WTC11 (cell line): Measurements from ENCODE around the gene MOSMO. TPM values are rescaled to one million over a fixed set of nuclear protein-coding genes. Genes with fewer than 3 reads are reported as not detected.

Experiments used
- ATAC-seq: fragments of 200-7000 bp; cut with Tn5 transposase; 2 replicates; pipeline ENCODE4 v1.10.0; 2021; ENCODE audit warnings: mild to moderate bottlenecking, moderate library complexity
- CTCF ChIA-PET: fragments of 300-600 bp; sonication (Branson Sonifier 250); formaldehyde crosslinking; loops from one replicate; lab custom pipeline; 2021; ENCODE audit warnings: antibody characterized with exemption; lab: Charles Lee
- POLR2A ChIA-PET: fragments of 350-600 bp; sonication (Branson Sonifier 250); formaldehyde crosslinking; loops from one replicate; lab custom pipeline; 2021; ENCODE audit warnings: antibody characterized with exemption; lab: Charles Lee
- DNase-seq: peaks from one replicate; pipeline ENCODE4 v3.0.0; 2021; ENCODE audit warnings: low spot score
- H3K27ac Mint-ChIP-seq: 2 replicates; pipeline ENCODE4 v1.8.0; 2021; ENCODE audit warnings: mixed read lengths
- H3K27me3 Mint-ChIP-seq: 2 replicates; pipeline ENCODE4 v1.8.0; 2021; ENCODE audit warnings: low read depth, mild to moderate bottlenecking, moderate library complexity, mixed read lengths
- H3K36me3 Mint-ChIP-seq: 2 replicates; pipeline ENCODE4 v1.8.0; 2021; ENCODE audit warnings: mixed read lengths
- H3K4me1 Mint-ChIP-seq: 2 replicates; pipeline ENCODE4 v1.8.0; 2022; ENCODE audit warnings: mixed read lengths
- H3K4me3 Mint-ChIP-seq: 2 replicates; pipeline ENCODE4 v1.8.0; 2021; ENCODE audit warnings: mild to moderate bottlenecking, moderate library complexity, mixed read lengths
- H3K9me3 Mint-ChIP-seq: 2 replicates; pipeline ENCODE4 v1.8.0; 2021; ENCODE audit warnings: mixed read lengths
- CBFB ChIP-seq: sonication (generic); formaldehyde crosslinking; IDR thresholded peaks from 2 replicates; pipeline ENCODE4 v1.8.1; 2022; ENCODE audit warnings: mild to moderate bottlenecking, low read depth, missing genetic modification reagents
- GABPB1 ChIP-seq: sonication (generic); formaldehyde crosslinking; IDR thresholded peaks from 2 replicates; pipeline ENCODE4 v1.8.1; 2023; ENCODE audit warnings: mild to moderate bottlenecking, missing genetic modification reagents
- NFE2L1 ChIP-seq: sonication (generic); formaldehyde crosslinking; IDR thresholded peaks from 2 replicates; pipeline ENCODE4 v1.8.1; 2023; ENCODE audit warnings: missing genetic modification reagents
- NFYB ChIP-seq: sonication (generic); formaldehyde crosslinking; conservative IDR thresholded peaks from 2 replicates; pipeline ENCODE4 v1.8.0; 2022; ENCODE audit warnings: low read depth, missing genetic modification reagents
- RORB ChIP-seq: fragments of 250-450 bp; sonication (Bioruptor Pico); IDR thresholded peaks from 2 replicates; pipeline ENCODE4 v1.9.0; 2021; ENCODE audit warnings: mild to moderate bottlenecking
- SP1 ChIP-seq: sonication (generic); formaldehyde crosslinking; conservative IDR thresholded peaks from 2 replicates; pipeline ENCODE4 v1.8.1; 2022; ENCODE audit warnings: missing genetic modification reagents
- ZNF232 ChIP-seq: sonication (generic); formaldehyde crosslinking; IDR thresholded peaks from 2 replicates; pipeline ENCODE4 v1.8.0; 2022; ENCODE audit warnings: mild to moderate bottlenecking, missing genetic modification reagents
- total RNA-seq: library from RNA; stranded (reverse); gene quantifications from 3 replicates; pipeline ENCODE4 v1.2.3, GENCODE V29; 2021
- TF ChIP-seq, protein P1 (sequence below): sonication (generic); formaldehyde crosslinking; IDR thresholded peaks from 2 replicates; pipeline ENCODE4 v1.8.1; 2022; ENCODE audit warnings: missing genetic modification reagents, borderline replicate concordance
- TF ChIP-seq, protein P2 (sequence below): sonication (generic); formaldehyde crosslinking; IDR thresholded peaks from 2 replicates; pipeline ENCODE4 v1.8.1; 2023; ENCODE audit warnings: mild to moderate bottlenecking, missing genetic modification reagents, borderline replicate concordance
- TF ChIP-seq, protein P3 (sequence below): fragments of 250-450 bp; sonication (Bioruptor Pico); IDR thresholded peaks from 2 replicates; pipeline ENCODE4 v2.1.2; 2022; ENCODE audit warnings: mild to moderate bottlenecking, moderate library complexity
- TF ChIP-seq, protein P4 (sequence below): sonication (generic); formaldehyde crosslinking; conservative IDR thresholded peaks from 2 replicates; pipeline ENCODE4 v1.8.1; 2023; ENCODE audit warnings: mild to moderate bottlenecking, low read depth, missing genetic modification reagents, moderate library complexity
- TF ChIP-seq, protein P5 (sequence below): sonication (generic); formaldehyde crosslinking; IDR thresholded peaks from 2 replicates; pipeline ENCODE4 v1.8.0; 2022; ENCODE audit warnings: mild to moderate bottlenecking, missing genetic modification reagents
- TF ChIP-seq, protein P6 (sequence below): sonication (generic); formaldehyde crosslinking; IDR thresholded peaks from 2 replicates; pipeline ENCODE4 v1.8.1; 2023; ENCODE audit warnings: mild to moderate bottlenecking, missing genetic modification reagents, moderate library complexity
- TF ChIP-seq, protein P7 (sequence below): sonication (generic); formaldehyde crosslinking; IDR thresholded peaks from 2 replicates; pipeline ENCODE4 v1.8.0; 2022; ENCODE audit warnings: missing genetic modification reagents
- TF ChIP-seq, protein P8 (sequence below): sonication (generic); formaldehyde crosslinking; IDR thresholded peaks from 2 replicates; pipeline ENCODE4 v1.8.0; 2023; ENCODE audit warnings: missing genetic modification reagents, mild to moderate bottlenecking, borderline replicate concordance

The MOSMO gene
- total RNA-seq, 1 experiment from 2014 or later: 10.7 TPM

DNA sequence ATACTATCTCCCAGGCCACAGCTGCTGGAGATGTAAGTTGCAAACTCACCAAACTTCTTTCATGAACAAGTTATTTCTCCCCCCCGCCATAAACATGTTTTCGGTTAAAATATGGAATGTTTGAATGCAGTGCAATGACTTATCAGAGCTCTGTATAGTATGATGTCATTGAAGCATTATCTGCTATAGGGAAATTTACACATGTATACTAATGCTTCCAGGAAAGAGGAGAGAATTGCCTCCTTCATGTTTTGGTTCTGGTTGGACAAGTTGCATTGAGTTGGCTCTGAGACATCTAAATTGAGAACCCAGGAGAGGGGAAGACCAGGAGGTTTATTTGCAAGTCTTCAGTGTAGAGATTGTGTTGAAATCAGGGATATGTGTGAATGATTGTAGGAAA is 34.0 kb upstream of the MOSMO start (continued):
- TF ChIP-seq, protein P1, sequence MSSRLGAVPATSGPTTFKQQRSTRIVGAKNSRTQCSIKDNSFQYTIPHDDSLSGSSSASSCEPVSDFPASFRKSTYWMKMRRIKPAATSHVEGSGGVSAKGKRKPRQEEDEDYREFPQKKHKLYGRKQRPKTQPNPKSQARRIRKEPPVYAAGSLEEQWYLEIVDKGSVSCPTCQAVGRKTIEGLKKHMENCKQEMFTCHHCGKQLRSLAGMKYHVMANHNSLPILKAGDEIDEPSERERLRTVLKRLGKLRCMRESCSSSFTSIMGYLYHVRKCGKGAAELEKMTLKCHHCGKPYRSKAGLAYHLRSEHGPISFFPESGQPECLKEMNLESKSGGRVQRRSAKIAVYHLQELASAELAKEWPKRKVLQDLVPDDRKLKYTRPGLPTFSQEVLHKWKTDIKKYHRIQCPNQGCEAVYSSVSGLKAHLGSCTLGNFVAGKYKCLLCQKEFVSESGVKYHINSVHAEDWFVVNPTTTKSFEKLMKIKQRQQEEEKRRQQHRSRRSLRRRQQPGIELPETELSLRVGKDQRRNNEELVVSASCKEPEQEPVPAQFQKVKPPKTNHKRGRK (CRISPR knock-in tag): no peak
- TF ChIP-seq, protein P2, sequence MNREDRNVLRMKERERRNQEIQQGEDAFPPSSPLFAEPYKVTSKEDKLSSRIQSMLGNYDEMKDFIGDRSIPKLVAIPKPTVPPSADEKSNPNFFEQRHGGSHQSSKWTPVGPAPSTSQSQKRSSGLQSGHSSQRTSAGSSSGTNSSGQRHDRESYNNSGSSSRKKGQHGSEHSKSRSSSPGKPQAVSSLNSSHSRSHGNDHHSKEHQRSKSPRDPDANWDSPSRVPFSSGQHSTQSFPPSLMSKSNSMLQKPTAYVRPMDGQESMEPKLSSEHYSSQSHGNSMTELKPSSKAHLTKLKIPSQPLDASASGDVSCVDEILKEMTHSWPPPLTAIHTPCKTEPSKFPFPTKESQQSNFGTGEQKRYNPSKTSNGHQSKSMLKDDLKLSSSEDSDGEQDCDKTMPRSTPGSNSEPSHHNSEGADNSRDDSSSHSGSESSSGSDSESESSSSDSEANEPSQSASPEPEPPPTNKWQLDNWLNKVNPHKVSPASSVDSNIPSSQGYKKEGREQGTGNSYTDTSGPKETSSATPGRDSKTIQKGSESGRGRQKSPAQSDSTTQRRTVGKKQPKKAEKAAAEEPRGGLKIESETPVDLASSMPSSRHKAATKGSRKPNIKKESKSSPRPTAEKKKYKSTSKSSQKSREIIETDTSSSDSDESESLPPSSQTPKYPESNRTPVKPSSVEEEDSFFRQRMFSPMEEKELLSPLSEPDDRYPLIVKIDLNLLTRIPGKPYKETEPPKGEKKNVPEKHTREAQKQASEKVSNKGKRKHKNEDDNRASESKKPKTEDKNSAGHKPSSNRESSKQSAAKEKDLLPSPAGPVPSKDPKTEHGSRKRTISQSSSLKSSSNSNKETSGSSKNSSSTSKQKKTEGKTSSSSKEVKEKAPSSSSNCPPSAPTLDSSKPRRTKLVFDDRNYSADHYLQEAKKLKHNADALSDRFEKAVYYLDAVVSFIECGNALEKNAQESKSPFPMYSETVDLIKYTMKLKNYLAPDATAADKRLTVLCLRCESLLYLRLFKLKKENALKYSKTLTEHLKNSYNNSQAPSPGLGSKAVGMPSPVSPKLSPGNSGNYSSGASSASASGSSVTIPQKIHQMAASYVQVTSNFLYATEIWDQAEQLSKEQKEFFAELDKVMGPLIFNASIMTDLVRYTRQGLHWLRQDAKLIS (CRISPR knock-in tag): no peak
- no peak for TF ChIP-seq ZNF232 (CRISPR knock-in tag)
- TF ChIP-seq, protein P3, sequence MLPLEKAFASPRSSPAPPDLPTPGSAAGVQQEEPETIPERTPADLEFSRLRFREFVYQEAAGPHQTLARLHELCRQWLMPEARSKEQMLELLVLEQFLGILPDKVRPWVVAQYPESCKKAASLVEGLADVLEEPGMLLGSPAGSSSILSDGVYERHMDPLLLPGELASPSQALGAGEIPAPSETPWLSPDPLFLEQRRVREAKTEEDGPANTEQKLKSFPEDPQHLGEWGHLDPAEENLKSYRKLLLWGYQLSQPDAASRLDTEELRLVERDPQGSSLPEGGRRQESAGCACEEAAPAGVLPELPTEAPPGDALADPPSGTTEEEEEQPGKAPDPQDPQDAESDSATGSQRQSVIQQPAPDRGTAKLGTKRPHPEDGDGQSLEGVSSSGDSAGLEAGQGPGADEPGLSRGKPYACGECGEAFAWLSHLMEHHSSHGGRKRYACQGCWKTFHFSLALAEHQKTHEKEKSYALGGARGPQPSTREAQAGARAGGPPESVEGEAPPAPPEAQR (CRISPR knock-in tag): no peak
- no peak for TF ChIP-seq RORB (CRISPR knock-in tag)
- no peak for TF ChIP-seq CBFB (CRISPR knock-in tag)
- TF ChIP-seq GABPB1 (CRISPR knock-in tag): no peak
- TF ChIP-seq, protein P4, sequence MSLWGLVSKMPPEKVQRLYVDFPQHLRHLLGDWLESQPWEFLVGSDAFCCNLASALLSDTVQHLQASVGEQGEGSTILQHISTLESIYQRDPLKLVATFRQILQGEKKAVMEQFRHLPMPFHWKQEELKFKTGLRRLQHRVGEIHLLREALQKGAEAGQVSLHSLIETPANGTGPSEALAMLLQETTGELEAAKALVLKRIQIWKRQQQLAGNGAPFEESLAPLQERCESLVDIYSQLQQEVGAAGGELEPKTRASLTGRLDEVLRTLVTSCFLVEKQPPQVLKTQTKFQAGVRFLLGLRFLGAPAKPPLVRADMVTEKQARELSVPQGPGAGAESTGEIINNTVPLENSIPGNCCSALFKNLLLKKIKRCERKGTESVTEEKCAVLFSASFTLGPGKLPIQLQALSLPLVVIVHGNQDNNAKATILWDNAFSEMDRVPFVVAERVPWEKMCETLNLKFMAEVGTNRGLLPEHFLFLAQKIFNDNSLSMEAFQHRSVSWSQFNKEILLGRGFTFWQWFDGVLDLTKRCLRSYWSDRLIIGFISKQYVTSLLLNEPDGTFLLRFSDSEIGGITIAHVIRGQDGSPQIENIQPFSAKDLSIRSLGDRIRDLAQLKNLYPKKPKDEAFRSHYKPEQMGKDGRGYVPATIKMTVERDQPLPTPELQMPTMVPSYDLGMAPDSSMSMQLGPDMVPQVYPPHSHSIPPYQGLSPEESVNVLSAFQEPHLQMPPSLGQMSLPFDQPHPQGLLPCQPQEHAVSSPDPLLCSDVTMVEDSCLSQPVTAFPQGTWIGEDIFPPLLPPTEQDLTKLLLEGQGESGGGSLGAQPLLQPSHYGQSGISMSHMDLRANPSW (CRISPR knock-in tag): no peak
- TF ChIP-seq, protein P5, sequence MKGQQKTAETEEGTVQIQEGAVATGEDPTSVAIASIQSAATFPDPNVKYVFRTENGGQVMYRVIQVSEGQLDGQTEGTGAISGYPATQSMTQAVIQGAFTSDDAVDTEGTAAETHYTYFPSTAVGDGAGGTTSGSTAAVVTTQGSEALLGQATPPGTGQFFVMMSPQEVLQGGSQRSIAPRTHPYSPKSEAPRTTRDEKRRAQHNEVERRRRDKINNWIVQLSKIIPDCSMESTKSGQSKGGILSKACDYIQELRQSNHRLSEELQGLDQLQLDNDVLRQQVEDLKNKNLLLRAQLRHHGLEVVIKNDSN (CRISPR knock-in tag): no peak
- TF ChIP-seq NFE2L1 (CRISPR knock-in tag): no peak

DNA sequence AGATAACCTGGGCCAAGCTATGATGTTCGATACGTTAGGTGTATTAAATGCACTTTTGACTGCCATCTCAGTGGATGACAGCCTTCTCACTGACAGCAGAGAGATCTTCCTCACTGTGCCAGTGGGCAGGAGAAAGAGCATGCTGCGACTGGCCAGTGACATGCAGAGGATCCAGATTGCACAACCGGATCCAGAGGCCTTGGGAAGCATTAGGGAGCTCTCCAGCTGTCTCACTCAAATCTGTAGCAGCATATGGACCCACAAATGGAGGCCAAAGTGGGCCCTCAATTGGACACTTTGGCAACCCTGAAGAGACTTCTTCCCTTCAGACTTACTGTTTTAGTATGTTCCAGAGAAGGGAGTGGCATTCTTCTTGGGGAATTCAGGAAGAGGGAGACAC is 27.9 kb upstream of the MOSMO start:
- H3K9me3 Mint-ChIP-seq: no peaks in the 10 kb centered on the region
- CTCF ChIA-PET: no interaction called here
- peaks cover 80% of the 10 kb centered on the region for H3K36me3 Mint-ChIP-seq
- DNase-seq (no peak), ATAC-seq (no peak)
- no peak overlapping the region for H3K27ac Mint-ChIP-seq
- POLR2A ChIA-PET: no interaction called here
- no peak overlapping the region for H3K4me3 Mint-ChIP-seq
- TF ChIP-seq NFYB (CRISPR knock-in tag): no peak
- TF ChIP-seq, protein P6, sequence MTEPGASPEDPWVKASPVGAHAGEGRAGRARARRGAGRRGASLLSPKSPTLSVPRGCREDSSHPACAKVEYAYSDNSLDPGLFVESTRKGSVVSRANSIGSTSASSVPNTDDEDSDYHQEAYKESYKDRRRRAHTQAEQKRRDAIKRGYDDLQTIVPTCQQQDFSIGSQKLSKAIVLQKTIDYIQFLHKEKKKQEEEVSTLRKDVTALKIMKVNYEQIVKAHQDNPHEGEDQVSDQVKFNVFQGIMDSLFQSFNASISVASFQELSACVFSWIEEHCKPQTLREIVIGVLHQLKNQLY: no peak
- TF ChIP-seq, protein P7, sequence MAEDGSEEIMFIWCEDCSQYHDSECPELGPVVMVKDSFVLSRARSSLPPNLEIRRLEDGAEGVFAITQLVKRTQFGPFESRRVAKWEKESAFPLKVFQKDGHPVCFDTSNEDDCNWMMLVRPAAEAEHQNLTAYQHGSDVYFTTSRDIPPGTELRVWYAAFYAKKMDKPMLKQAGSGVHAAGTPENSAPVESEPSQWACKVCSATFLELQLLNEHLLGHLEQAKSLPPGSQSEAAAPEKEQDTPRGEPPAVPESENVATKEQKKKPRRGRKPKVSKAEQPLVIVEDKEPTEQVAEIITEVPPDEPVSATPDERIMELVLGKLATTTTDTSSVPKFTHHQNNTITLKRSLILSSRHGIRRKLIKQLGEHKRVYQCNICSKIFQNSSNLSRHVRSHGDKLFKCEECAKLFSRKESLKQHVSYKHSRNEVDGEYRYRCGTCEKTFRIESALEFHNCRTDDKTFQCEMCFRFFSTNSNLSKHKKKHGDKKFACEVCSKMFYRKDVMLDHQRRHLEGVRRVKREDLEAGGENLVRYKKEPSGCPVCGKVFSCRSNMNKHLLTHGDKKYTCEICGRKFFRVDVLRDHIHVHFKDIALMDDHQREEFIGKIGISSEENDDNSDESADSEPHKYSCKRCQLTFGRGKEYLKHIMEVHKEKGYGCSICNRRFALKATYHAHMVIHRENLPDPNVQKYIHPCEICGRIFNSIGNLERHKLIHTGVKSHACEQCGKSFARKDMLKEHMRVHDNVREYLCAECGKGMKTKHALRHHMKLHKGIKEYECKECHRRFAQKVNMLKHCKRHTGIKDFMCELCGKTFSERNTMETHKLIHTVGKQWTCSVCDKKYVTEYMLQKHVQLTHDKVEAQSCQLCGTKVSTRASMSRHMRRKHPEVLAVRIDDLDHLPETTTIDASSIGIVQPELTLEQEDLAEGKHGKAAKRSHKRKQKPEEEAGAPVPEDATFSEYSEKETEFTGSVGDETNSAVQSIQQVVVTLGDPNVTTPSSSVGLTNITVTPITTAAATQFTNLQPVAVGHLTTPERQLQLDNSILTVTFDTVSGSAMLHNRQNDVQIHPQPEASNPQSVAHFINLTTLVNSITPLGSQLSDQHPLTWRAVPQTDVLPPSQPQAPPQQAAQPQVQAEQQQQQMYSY (CRISPR knock-in tag): no peak
- TF ChIP-seq SP1 (CRISPR knock-in tag): no peak
- TF ChIP-seq, protein P8, sequence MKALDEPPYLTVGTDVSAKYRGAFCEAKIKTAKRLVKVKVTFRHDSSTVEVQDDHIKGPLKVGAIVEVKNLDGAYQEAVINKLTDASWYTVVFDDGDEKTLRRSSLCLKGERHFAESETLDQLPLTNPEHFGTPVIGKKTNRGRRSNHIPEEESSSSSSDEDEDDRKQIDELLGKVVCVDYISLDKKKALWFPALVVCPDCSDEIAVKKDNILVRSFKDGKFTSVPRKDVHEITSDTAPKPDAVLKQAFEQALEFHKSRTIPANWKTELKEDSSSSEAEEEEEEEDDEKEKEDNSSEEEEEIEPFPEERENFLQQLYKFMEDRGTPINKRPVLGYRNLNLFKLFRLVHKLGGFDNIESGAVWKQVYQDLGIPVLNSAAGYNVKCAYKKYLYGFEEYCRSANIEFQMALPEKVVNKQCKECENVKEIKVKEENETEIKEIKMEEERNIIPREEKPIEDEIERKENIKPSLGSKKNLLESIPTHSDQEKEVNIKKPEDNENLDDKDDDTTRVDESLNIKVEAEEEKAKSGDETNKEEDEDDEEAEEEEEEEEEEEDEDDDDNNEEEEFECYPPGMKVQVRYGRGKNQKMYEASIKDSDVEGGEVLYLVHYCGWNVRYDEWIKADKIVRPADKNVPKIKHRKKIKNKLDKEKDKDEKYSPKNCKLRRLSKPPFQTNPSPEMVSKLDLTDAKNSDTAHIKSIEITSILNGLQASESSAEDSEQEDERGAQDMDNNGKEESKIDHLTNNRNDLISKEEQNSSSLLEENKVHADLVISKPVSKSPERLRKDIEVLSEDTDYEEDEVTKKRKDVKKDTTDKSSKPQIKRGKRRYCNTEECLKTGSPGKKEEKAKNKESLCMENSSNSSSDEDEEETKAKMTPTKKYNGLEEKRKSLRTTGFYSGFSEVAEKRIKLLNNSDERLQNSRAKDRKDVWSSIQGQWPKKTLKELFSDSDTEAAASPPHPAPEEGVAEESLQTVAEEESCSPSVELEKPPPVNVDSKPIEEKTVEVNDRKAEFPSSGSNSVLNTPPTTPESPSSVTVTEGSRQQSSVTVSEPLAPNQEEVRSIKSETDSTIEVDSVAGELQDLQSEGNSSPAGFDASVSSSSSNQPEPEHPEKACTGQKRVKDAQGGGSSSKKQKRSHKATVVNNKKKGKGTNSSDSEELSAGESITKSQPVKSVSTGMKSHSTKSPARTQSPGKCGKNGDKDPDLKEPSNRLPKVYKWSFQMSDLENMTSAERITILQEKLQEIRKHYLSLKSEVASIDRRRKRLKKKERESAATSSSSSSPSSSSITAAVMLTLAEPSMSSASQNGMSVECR (CRISPR knock-in tag): no peak
- H3K4me1 Mint-ChIP-seq: no peaks in the 10 kb centered on the region
- H3K27me3 Mint-ChIP-seq: no peaks in the 10 kb centered on the region
